NCI-H2227 (cell line): ENCODE results near the gene LRRC2.
"Not testable (repeated sequence)": the region's sequence is repeated elsewhere in the genome, so short reads cannot be mapped to it uniquely, and the experiment has no call there.

Experiments
- DNase-seq: peaks from one replicate; lab custom pipeline; 2025; ENCODE audit not compliant: unreplicated experiment; lab: John Stamatoyannopoulos, UW

Gene LRRC2

DNA sequence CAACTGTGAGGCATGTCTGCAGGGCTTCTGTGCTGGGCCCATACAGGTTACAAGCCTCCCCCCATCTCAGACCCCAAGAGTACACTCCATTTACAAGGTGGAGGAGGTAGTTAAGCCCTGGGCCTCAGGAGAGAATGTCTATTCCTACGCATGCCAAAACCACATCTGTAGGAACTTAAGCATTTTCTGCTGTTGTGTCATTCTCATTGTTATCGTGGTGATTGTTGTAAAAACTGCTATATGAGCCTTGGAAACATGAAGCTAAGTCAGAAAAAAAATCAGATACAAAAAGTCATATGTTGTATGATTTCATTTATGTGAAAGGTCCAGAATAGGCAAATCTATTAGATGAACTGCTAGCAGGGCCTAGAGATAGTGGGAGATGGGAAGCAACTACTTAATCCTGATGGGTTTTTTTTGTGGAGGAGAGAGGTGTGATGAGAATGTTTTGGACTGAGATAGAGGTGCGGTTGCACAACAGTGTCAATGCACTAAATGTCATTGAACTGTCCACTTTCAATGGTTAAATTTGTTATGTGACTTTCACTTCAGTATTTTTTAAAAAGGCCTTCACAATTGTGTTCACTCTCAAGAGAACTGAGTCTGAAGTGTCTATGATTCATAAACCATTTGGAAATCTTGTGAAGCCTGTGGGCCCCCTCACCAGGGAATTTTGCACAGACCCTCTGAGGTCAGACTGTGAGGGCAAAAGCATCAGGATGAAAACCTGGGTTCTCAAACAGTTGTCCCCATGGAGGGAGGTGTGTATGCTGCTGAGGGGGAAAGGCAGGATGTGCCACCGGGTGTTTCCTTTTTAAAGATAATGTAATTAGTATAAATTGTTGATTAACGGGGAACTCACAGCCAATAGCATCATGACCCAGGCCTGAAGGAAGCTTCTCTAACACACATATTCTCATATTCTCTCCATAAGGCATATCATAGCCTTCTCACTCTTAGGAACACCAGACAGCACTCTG, 65.2 kb downstream of the LRRC2 start:
- DNase-seq: no peak

DNA sequence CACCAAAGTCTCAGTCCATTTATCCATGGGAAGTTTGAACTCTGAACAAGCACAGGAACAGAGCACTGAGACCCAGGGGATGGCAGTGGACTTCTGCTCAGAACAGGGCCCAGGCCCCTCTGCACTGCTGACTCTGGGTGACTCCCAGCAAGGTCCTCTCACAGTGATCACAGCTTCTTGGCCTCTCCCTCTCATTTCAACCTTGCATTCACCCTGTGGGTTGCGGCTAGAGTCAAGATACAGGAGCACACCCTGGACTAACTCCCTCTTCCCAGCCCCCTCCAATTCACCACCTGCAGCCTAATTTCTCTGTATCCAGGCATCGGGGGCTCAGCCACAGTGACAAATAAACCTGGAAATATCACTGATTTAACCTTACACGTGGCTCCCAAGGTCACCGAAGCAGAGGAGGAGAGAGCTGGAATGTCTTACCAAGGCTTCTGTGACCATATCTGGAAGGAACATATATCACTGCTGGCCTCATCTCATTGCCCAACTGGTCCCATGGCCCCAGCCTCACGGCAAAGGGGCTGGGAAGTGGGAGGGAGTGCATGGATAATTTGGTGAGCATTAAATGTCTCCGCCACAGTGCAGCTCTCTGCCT, 67.1 kb downstream of the LRRC2 start:
- no peak for DNase-seq

DNA sequence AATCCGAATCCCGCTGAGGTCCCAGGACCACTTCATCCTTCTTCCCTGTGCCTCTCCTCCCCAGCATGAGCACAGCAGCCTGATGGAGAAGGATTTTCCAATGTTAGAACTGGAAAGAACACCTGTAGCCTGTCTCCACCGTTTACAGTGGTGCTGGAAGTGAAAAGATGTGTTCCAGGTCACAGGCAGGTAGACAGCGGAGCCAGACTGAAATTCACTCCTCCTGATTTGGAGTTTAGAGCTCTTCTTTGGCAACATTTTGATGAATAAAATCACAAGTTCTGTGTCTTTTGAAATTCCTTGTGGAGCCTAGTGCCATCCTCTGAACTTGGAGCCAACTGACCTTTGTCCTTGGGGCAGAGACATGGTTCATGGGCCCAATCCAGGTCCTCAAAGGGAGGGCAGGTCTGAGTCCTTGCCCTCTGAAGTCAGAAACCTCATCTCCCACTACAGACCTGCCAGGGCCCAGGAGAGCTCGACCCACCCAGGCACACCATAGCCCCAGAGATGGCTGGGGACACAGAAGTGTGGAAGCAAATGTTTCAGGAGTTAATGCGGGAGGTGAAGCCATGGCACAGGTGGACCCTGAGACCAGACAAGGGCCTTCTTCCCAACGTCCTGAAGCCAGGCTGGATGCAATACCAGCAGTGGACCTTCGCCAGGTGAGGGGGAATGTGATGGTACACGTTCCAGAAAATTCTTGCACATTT, 68.4 kb downstream of the LRRC2 start, which contains the start of gene RTP3:
RTP3 (plus strand) TSS at position 421 of the 710 bp plus-strand sequence; CDS start at position 508, 87 bp downstream.
- DNase-seq: no peak

DNA sequence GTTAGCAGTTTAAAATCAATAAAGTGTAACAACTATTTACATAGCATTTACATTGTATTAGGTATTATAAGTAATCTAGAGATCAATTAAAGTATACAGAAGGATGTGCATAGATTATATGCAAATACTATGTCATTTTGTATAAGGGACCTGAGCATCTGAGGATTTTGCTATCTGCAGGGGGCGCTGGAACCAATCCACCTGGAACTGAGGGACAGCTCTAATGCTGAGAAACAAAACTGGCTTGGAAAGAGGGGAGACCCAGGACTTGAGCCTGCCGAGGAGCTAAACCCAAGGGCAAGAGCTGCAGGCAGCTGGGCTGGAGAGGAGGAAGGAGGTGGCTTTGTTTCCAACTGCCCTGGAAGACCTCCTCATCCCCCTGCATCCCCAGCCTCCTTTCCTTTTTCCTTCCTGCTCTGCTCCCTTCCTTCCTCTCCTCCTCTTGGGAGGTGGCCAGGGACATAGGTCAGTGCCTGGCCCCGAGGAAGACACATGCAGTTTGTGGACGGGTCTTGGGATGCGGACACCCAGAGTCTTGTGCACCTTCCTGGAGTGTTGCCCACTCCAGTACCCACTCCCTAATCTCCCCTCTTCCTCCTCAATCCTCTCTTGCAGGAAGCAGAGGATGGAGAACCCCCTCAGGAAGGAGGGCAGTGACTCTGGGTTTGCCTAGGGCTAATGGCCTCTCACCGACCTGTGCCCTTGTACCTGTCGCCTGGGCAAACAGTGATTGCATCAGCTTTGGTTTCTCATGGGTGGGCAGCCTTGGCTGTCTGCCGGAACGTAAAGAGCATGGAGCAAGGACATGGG, 69.2 kb downstream of the LRRC2 start:
- DNase-seq: no peak

DNA sequence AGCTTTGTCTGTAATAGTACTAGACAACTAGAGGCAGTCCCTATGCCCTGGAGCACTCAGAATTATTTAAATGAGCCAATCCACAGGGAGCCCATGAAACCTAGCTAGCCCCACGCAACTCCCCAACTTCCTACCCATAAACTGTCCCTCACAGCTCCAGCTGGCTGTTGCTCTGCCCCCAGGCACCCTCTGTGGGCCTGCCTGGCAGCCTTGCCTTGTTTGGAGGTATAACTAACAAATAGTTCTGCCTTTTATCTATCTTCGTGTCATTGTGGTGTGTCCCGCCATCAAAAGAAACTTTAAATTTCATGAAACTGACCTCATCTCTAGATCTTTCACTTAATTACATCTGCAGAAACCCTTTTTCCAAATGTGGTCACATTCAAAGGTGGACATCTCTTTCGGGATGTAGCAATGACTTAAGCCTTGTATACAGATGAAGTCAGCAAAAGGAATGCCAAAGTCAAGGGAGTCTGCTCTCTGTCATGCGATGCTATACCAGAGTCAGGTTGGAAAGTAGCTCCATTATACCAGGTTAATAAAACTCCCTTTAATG, 70.1 kb downstream of the LRRC2 start:
- DNase-seq: no peak

DNA sequence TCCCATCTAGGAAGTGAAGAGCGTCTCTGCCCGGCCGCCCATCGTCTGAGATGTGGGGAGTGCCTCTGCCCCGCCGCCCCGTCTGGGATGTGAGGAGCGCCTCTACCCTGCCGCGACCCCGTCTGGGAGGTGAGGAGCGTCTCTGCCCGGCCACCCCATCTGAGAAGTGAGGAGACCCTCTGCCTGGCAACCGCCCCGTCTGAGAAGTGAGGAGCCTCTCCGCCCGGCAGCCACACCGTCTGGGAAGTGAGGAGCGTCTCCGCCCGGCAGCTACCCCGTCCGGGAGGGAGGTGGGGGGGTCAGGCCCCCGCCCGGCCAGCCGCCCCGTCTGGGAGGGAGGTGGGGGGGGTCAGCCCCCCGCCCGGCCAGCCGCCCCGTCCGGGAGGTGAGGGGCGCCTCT, 71.6 kb downstream of the LRRC2 start:
- not testable (repeated sequence) for DNase-seq

DNA sequence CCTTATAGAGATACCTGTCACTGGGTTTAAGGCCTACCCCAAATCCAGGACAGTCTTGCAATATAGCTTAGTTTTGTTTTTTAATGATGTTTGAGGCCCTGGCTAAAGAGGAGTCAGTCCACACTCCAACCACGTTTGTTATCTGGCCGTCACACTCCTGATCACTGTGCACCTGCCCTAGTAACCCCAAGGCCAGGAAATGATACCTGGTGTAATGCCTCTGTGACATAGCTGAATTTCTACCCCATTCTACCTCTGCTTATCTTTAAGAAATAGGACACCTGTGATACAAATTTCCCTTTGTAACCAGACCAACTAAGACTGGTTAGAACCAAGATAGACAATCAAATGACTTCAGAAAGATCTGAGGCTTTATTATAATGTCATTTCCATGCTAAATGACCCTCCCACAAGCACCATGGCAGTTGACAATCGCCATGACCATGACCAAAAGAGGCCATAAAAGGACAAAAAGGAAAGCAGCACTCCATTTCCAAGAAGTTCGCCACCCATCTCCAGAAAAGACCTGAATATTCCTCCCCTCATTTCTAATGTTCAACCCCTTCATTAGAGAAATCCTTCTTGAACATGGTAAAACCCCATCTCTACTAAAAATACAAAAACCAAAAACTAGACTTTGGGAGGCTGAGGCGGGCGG, 73.1 kb downstream of the LRRC2 start:
- no peak for DNase-seq

DNA sequence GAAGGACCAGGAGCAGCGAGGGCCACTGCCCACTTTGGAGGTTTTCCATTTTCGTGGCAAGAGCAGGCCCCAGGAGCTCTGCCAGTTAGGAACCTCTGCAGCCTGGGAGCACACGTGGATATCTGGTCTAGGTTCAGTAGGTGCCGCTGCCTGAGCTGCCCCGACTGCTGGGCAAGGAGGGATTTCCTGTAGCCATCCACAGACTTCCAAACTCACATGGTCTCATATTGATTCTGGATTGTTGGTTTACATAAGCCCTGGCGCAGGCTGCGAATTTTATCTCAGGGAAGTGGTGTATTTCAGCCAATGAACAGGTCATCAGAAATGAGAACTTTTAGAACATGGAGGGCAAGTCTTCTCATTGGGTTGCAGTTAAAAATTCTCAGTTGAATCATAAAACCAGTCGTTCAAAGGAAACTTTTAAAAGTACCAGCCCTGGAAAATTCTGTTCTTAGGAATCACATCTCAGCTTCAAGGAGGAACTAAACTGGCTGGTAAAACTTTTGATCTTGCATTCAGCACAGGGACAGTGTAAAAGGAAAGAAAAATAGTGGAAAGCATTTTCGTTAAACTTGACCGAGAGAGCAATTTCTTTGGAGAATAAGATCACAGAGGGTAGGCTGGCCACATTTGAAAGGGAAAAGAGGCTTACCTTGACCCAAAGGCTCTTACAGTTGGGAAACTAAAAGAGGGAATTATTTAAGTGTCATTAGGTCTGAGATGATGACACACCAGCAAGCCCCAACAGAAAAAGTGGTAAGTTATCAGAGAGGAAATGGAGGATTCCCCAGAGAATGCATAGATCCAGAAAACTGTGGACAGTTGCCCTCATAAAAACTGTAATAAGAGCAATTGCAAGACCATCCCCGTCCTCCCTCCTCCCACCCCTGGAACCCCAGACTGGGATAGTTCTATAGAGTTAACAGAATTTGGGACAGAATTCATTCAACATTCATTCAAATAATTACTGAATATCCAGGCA, 74.7 kb downstream of the LRRC2 start:
- no peak for DNase-seq

DNA sequence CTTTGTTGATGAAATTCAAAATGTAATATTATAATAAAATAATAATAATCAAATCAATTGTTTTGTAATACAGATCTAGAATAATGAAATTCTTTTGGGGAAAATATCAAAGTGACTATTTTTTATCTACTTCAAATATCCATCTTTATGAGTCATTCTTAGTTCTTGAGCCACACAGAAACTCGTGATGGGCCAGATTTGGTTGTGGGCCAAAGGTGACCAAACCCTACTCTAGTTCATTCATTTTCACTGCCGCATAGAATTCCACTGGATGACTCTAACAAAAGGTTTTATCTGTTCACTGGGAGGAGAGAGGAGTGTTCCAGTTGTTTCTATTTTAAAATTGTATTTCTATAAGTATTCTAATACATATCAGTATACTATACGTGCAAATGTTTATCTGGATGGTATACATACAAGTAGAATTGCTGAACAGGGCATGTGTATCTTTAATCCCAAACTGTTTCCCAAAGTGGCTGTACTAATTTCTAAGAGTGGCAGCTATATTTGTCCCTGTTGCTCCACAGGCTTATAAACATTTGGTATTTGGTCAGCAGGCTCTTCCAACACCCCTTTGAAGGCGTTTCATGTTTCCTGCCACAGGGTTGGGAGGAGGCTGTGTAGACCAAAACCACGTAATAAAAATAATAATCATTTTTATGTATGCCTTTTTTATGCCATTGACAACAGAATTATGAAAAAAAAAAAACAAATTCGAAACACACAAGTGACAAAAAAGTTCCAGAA, 75.6 kb downstream of the LRRC2 start:
- DNase-seq: no peak

DNA sequence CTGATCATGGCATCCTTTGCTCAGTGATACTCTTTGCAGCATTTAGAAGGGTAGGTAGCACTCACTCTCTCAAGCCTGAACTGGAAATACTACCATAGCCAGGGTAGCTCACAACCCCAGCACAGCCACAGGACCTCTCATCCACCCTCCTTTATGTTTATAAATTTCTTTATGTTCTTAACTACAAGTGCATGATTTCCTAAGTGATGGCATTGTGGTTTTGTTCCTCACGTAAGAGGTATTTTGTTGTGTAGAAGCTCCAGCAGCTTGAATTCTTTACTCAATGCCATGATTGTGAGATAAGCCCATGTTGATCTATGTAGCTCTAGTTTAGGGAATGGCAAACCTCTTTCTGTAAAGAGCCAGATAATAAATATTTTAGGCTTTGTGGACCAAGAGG, 76.2 kb downstream of the LRRC2 start:
- no peak for DNase-seq

DNA sequence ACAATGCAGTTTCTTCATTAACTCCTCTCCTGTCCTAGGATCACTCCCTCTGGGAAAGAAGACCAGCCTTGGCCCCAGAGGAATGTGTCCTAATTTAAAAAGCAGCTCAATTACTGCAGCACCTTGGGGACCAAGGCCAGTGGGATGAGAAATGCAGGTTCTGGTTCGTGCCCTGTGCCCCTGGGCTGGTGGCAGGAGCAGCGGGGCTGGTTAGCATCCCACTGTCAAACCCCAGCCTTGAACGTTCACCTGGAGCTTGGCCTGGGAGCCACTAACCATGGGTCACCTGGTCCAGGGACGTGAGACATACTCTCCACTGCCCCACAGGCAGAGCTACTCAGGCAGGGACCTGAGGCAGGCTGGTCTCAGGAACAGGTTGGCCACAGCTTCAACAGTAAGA, 76.7 kb downstream of the LRRC2 start:
- no peak for DNase-seq

DNA sequence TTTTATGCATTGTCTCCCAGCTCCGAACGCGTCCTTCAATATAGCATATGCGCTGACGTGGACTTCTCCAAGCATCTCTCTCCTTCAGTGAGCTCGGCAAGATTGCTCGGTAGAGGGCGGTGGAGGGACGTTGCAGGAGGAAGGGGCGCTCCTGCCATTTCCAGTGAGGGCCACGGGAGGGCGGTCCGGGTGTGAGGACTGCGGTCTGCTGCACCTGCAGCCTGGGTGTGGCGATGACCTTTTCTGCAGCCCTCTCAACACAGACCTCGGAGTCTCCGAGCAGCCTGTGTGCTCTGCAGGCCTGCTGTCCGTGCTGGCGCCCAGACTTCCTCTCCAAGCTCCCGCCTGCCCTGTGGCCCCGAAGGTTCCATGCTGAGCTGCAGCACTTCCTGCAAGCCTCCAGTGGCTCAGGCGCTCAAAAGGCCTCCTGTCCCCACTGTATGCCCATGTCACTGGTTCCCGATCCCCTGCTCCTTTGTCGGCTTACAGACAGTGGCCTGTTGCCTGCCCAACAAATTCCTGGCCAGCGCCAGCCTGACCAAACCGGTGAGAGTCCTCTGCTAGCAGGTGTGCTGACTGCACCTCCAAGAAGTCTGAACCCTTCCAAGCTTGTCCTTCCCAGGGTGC, 77.3 kb downstream of the LRRC2 start:
- peak; percentile 91 for DNase-seq

DNA sequence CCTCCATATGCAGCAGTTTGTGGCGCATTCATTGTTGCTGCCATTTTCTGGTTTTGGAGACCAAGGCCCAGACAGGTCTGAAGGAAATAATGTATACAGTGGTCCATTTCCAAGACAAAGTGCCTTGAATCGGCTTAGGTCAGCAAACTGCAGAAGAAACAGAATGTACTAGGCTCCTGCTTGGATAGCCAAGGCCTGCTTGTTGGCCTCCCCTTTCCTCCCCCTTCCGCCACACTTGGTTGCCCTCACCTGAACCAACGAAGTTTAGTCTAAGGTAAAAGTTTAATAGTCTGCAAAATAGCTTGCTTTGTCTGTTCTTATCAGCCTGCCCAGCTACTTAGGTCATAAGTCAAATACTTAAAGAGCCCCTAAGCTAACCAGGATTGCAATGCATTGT, 80.3 kb downstream of the LRRC2 start:
- DNase-seq: no peak

DNA sequence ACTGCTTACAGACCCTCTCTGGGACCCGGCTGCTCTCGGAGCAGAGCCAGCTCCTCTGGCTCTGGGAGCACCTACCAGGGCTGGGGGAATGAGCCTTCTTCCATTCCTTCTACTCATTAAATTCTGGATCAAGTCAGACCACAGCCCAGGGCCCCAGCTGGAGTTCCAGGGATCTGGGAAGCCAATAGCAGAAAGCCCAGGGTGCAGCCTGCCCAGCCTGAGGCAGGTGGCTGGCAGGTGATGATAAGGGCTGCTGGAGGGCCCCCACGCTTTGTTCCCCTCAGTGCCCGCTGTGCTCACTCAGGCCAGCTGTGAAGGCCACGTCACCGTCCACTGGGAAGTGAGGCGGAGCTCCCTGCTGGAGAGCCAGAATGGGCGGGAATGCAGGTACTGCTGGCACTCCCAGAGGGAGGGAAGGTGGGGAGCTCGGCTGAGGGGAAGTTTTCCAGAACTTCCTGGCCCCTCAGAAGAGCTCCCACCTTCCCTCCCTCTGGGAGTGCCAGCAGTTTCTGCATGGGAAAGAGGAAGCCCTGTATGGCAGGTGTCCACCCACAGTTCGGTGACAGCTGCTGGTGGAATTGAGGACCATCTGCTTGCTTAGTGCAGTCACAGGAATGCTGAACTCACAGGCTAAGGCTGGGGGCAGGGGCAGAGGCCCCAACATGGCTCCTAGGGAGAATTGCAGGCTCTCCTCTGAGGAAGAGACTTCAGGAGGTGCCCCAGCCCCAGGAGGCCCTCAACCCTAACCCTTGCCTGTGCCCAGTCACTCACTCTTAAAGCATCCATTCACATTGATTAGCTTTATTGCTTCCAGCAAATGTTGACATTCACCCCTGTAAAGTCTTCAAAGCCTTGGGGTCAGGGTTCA, 81.0 kb downstream of the LRRC2 start:
- DNase-seq: no peak

DNA sequence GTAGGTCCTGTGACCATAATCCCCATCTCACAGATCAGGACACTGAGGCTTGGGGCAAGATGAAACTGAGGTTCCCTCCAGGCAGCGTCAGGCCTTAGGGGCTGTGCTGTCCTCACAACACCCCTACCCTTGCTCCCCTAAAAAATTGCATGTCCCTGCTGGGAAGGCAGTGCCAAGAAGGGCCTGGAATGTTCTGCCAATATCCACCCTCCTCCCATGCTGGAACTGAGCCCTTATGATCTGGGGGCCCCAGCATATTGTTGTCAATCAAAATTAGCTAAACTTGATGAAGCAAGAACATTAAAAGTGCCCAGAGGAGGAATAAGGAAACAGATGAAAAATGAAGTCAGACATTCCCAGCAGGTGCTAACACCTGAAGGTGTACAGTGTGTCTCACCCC, 81.7 kb downstream of the LRRC2 start:
- no peak for DNase-seq

DNA sequence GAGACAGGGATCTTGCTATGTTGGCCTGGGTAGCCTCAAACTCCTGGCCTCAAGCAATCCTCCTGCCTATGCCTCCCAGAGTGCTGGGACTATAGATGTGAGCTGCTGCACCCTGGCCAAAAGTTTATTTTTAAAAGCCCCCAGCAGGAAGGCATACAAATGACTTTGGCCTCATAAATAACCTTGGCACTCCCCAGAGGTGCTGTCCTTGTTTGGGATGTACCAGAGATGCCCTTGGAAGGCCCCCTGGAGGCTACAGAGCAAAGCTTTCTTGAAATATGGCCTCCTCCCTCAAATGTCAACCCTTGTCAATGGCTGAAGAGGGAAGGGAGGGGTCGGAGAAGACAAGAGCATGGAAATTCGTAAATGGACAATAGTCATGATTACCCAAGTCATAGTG, 82.3 kb downstream of the LRRC2 start:
- no peak for DNase-seq
